Measurements from ENCODE around the gene CSHL1. TPM values are rescaled to one million over a fixed set of nuclear protein-coding genes. Genes with fewer than 3 reads are reported as not detected.

Gene CSHL1
- total and polyA plus RNA-seq, 9 donors, result 0.27 to 0.55 (median 0.29) TPM; not detected in 5

- Histone ChIP-seq H3K27me3 (ENCODE audit: control insufficient read depth, insufficient read depth, low read length) (no peaks in the 10 kb centered on the region), H3K4me1 (ENCODE audit: control insufficient read depth, insufficient read depth, low read length) (peaks cover 33% of the 10 kb centered on the region), H3K27ac (ENCODE audit: low read length) (no peak overlapping the region), H3K36me3 (ENCODE audit: control insufficient read depth, insufficient read depth, low read length) (peaks cover 45% of the 10 kb centered on the region), H3K4me3 (ENCODE audit: low read length) (no peak overlapping the region), H3K9me3 (replicated peaks; ENCODE audit: control insufficient read depth, low read depth, low read length) (no peaks in the 10 kb centered on the region)
- 84% methylated on average over 8 of the region's 9 CpGs for WGBS (ENCODE audit: insufficient coverage)
- no peak for DNase-seq
Observed at GRCh38 chr17:63948521-63948920, 37.5 kb upstream of the CSHL1 start.

- no peak overlapping the region for H3K4me3 ChIP-seq (ENCODE audit: low read length)
- H3K4me1 ChIP-seq (ENCODE audit: control insufficient read depth, insufficient read depth, low read length), result peaks cover 32% of the 10 kb centered on the region
- DNase-seq, result no peak
- no peaks in the 10 kb centered on the region for H3K9me3 ChIP-seq (replicated peaks; ENCODE audit: control insufficient read depth, low read depth, low read length)
- no peak overlapping the region for H3K27ac ChIP-seq (ENCODE audit: low read length)
- WGBS (ENCODE audit: insufficient coverage), result 76% methylated on average over 18 of the region's 18 CpGs
- H3K36me3 ChIP-seq (ENCODE audit: control insufficient read depth, insufficient read depth, low read length), result peaks cover 49% of the 10 kb centered on the region
- no peaks in the 10 kb centered on the region for H3K27me3 ChIP-seq (ENCODE audit: control insufficient read depth, insufficient read depth, low read length)
Observed at GRCh38 chr17:63947711-63948330, 36.8 kb upstream of the CSHL1 start.

- Histone ChIP-seq H3K27ac (ENCODE audit: low read length) (no peak overlapping the region), H3K36me3 (ENCODE audit: control insufficient read depth, insufficient read depth, low read length) (peaks cover 52% of the 10 kb centered on the region)
- WGBS (ENCODE audit: insufficient coverage), result 28% methylated on average over 6 of the region's 20 CpGs
Observed at GRCh38 chr17:63946440-63947363, 35.6 kb upstream of the CSHL1 start.

GRCh38 chr17:63945784-63946439, 34.9 kb upstream of the CSHL1 start:
- Histone ChIP-seq H3K36me3 (ENCODE audit: control insufficient read depth, insufficient read depth, low read length) (peaks cover 60% of the 10 kb centered on the region), H3K4me3 (ENCODE audit: low read length) (no peak overlapping the region), H3K27ac (ENCODE audit: low read length) (no peak overlapping the region), H3K9me3 (replicated peaks; ENCODE audit: control insufficient read depth, low read depth, low read length) (no peaks in the 10 kb centered on the region), H3K4me1 (ENCODE audit: control insufficient read depth, insufficient read depth, low read length) (peaks cover 32% of the 10 kb centered on the region), H3K27me3 (ENCODE audit: control insufficient read depth, insufficient read depth, low read length) (no peaks in the 10 kb centered on the region)
- DNase-seq, result no peak
- 69% methylated on average over 6 of the region's 6 CpGs for WGBS (ENCODE audit: insufficient coverage)

More at GRCh38 chr17:63946440-63947363, 35.6 kb upstream of the CSHL1 start:
- H3K4me3 ChIP-seq (ENCODE audit: low read length), result no peak overlapping the region
- no peaks in the 10 kb centered on the region for H3K9me3 ChIP-seq (replicated peaks; ENCODE audit: control insufficient read depth, low read depth, low read length)
- H3K4me1 ChIP-seq (ENCODE audit: control insufficient read depth, insufficient read depth, low read length), result peaks cover 32% of the 10 kb centered on the region
- peak; percentile 41 for DNase-seq
- no peaks in the 10 kb centered on the region for H3K27me3 ChIP-seq (ENCODE audit: control insufficient read depth, insufficient read depth, low read length)

- Histone ChIP-seq H3K27me3 (ENCODE audit: control insufficient read depth, insufficient read depth, low read length) (no peaks in the 10 kb centered on the region), H3K4me1 (ENCODE audit: control insufficient read depth, insufficient read depth, low read length) (peaks cover 22% of the 10 kb centered on the region), H3K36me3 (ENCODE audit: control insufficient read depth, insufficient read depth, low read length) (peaks cover 70% of the 10 kb centered on the region), H3K27ac (ENCODE audit: low read length) (no peak overlapping the region), H3K9me3 (replicated peaks; ENCODE audit: control insufficient read depth, low read depth, low read length) (no peaks in the 10 kb centered on the region), H3K4me3 (ENCODE audit: low read length) (no peak overlapping the region)
- DNase-seq, result no peak
- WGBS (ENCODE audit: insufficient coverage), result 81% methylated on average over 18 of the region's 24 CpGs
Observed at GRCh38 chr17:63944736-63945499, 33.9 kb upstream of the CSHL1 start.

- whole genome bisulfite sequencing (ENCODE audit: insufficient coverage), result 71% methylated on average over 3 of the region's 9 CpGs
- Histone ChIP-seq H3K27ac (ENCODE audit: low read length) (no peak overlapping the region), H3K9me3 (replicated peaks; ENCODE audit: control insufficient read depth, low read depth, low read length) (no peaks in the 10 kb centered on the region), H3K4me3 (ENCODE audit: low read length) (no peak overlapping the region), H3K36me3 (ENCODE audit: control insufficient read depth, insufficient read depth, low read length) (peaks cover 71% of the 10 kb centered on the region), H3K27me3 (ENCODE audit: control insufficient read depth, insufficient read depth, low read length) (no peaks in the 10 kb centered on the region), H3K4me1 (ENCODE audit: control insufficient read depth, insufficient read depth, low read length) (peaks cover 11% of the 10 kb centered on the region)
- DNase-seq, result no peak
Observed at GRCh38 chr17:63943745-63944144, 32.7 kb upstream of the CSHL1 start.

- no peak for DNase-seq
- Histone ChIP-seq H3K27me3 (ENCODE audit: control insufficient read depth, insufficient read depth, low read length) (no peaks in the 10 kb centered on the region), H3K4me3 (ENCODE audit: low read length) (no peak overlapping the region), H3K9me3 (replicated peaks; ENCODE audit: control insufficient read depth, low read depth, low read length) (no peaks in the 10 kb centered on the region), H3K4me1 (ENCODE audit: control insufficient read depth, insufficient read depth, low read length) (peaks cover 10% of the 10 kb centered on the region), H3K36me3 (ENCODE audit: control insufficient read depth, insufficient read depth, low read length) (peaks cover 61% of the 10 kb centered on the region), H3K27ac (ENCODE audit: low read length) (no peak overlapping the region)
- WGBS (ENCODE audit: insufficient coverage), result 97% methylated on average over 20 of the region's 21 CpGs
Observed at GRCh38 chr17:63942309-63942985, 31.4 kb upstream of the CSHL1 start.

- DNase-seq, result no peak
- H3K36me3 ChIP-seq (ENCODE audit: control insufficient read depth, insufficient read depth, low read length), result peaks cover 57% of the 10 kb centered on the region
- no peaks in the 10 kb centered on the region for H3K9me3 ChIP-seq (replicated peaks; ENCODE audit: control insufficient read depth, low read depth, low read length)
- H3K4me1 ChIP-seq (ENCODE audit: control insufficient read depth, insufficient read depth, low read length), result peaks cover 10% of the 10 kb centered on the region
- H3K27me3 ChIP-seq (ENCODE audit: control insufficient read depth, insufficient read depth, low read length), result no peaks in the 10 kb centered on the region
- H3K27ac ChIP-seq (ENCODE audit: low read length), result no peak overlapping the region
- no peak overlapping the region for H3K4me3 ChIP-seq (ENCODE audit: low read length)
- 91% methylated on average over 23 of the region's 23 CpGs for WGBS (ENCODE audit: insufficient coverage)
Observed at GRCh38 chr17:63941751-63942150, 30.7 kb upstream of the CSHL1 start.

- no peaks in the 10 kb centered on the region for H3K9me3 ChIP-seq (replicated peaks; ENCODE audit: control insufficient read depth, low read depth, low read length)
- H3K36me3 ChIP-seq (ENCODE audit: control insufficient read depth, insufficient read depth, low read length), result peaks cover 54% of the 10 kb centered on the region
- H3K27me3 ChIP-seq (ENCODE audit: control insufficient read depth, insufficient read depth, low read length), result no peaks in the 10 kb centered on the region
- no peak overlapping the region for H3K27ac ChIP-seq (ENCODE audit: low read length)
- DNase-seq, result no peak
- H3K4me3 ChIP-seq (ENCODE audit: low read length), result no peak overlapping the region
- 96% methylated on average over 10 of the region's 12 CpGs for WGBS (ENCODE audit: insufficient coverage)
- H3K4me1 ChIP-seq (ENCODE audit: control insufficient read depth, insufficient read depth, low read length), result peaks cover 6% of the 10 kb centered on the region
Observed at GRCh38 chr17:63941162-63941561, 30.1 kb upstream of the CSHL1 start.

Measured in muscle of leg (tissue), 11 donors.